COLO668 (cell line): ENCODE measurements around the gene PARP15.
"Not testable (repeated sequence)": the region's sequence is repeated elsewhere in the genome, so short reads cannot be mapped to it uniquely, and the experiment has no call there.

ENCODE experiments used
- DNase-seq: peaks from one replicate; lab custom pipeline; 2025; ENCODE audit not compliant: unreplicated experiment; lab: John Stamatoyannopoulos, UW

The PARP15 gene

GRCh38 chr3:122577409-122578031, at the start of gene PARP15:
Gene PARP15 (plus strand): TSS chr3:122577650. CDS start chr3:122577668, 18 bp downstream.
- DNase-seq, result no peak

GRCh38 chr3:122530164-122530563, 47.3 kb upstream of the PARP15 start:
- DNase-seq, result no peak

- no peak for DNase-seq
Observed at GRCh38 chr3:122533480-122533879, 44.0 kb upstream of the PARP15 start.

- no peak for DNase-seq
Observed at GRCh38 chr3:122533931-122534334, 43.5 kb upstream of the PARP15 start.

GRCh38 chr3:122535964-122536631, 41.4 kb upstream of the PARP15 start:
- no peak for DNase-seq

GRCh38 chr3:122536632-122537001, 40.8 kb upstream of the PARP15 start:
- DNase-seq, result no peak

GRCh38 chr3:122538956-122539490, 38.4 kb upstream of the PARP15 start:
- DNase-seq, result no peak

GRCh38 chr3:122546151-122546550, 31.3 kb upstream of the PARP15 start:
- no peak for DNase-seq

- no peak for DNase-seq
Observed at GRCh38 chr3:122548076-122548475, 29.4 kb upstream of the PARP15 start.

GRCh38 chr3:122548619-122549018, 28.8 kb upstream of the PARP15 start:
- no peak for DNase-seq

- no peak for DNase-seq
Observed at GRCh38 chr3:122553171-122553570, 24.3 kb upstream of the PARP15 start.

- no peak for DNase-seq
Observed at GRCh38 chr3:122555275-122556071, 22.0 kb upstream of the PARP15 start.

- no peak for DNase-seq
Observed at GRCh38 chr3:122557356-122557755, 20.1 kb upstream of the PARP15 start.

GRCh38 chr3:122558605-122559004, 18.8 kb upstream of the PARP15 start:
- DNase-seq, result no peak

- DNase-seq, result no peak
Observed at GRCh38 chr3:122559906-122560305, 17.5 kb upstream of the PARP15 start.

GRCh38 chr3:122560680-122561079, 16.8 kb upstream of the PARP15 start:
- DNase-seq, result peak; percentile 23

GRCh38 chr3:122562923-122563716, 14.3 kb upstream of the PARP15 start:
- no peak for DNase-seq

GRCh38 chr3:122563717-122564025, 13.8 kb upstream of the PARP15 start:
- DNase-seq, result no peak

GRCh38 chr3:122564155-122564912, 13.1 kb upstream of the PARP15 start, which contains the start of the genes DTX3L and PARP9:
Gene DTX3L (plus strand): TSS chr3:122564338. CDS start chr3:122564427, 89 bp downstream.
Gene PARP9 (minus strand): TSS chr3:122564300. CDS start chr3:122559620, 4,680 bp downstream.
- DNase-seq, result peak; percentile 83

GRCh38 chr3:122568131-122568530, 9.3 kb upstream of the PARP15 start:
- not testable (repeated sequence) for DNase-seq
